ENCODE results near the gene NFILZ.
"Not testable (repeated sequence)": the region's sequence is repeated elsewhere in the genome, so short reads cannot be mapped to it uniquely, and the experiment has no call there.

The NFILZ gene

DNA sequence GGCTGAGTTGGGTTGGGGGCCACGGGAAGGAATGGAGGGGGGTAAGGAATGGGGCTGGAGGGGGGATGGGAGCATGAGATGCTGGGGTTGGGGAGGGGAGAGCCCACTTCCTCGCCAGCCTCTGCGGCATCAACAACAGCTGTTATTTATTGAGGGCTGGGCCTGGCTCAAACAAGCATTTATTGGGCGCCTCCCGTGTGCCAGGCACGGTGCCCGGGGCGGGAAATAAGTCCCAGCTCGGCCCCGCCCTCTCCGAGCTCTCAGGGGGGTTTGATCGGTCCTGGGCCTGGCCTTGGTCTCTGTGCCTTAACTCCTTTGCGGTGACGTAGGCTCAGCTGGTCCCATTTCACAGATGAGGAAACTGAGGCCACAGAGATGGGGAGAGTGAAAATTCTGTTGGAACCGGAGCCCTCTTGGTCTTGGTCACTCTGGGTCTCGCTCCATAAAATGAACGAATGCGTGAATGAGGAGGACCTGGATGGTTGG lies 19.0 kb upstream of the NFILZ start:
- DNase-seq (ENCODE audit: low spot score) = no peak

DNA sequence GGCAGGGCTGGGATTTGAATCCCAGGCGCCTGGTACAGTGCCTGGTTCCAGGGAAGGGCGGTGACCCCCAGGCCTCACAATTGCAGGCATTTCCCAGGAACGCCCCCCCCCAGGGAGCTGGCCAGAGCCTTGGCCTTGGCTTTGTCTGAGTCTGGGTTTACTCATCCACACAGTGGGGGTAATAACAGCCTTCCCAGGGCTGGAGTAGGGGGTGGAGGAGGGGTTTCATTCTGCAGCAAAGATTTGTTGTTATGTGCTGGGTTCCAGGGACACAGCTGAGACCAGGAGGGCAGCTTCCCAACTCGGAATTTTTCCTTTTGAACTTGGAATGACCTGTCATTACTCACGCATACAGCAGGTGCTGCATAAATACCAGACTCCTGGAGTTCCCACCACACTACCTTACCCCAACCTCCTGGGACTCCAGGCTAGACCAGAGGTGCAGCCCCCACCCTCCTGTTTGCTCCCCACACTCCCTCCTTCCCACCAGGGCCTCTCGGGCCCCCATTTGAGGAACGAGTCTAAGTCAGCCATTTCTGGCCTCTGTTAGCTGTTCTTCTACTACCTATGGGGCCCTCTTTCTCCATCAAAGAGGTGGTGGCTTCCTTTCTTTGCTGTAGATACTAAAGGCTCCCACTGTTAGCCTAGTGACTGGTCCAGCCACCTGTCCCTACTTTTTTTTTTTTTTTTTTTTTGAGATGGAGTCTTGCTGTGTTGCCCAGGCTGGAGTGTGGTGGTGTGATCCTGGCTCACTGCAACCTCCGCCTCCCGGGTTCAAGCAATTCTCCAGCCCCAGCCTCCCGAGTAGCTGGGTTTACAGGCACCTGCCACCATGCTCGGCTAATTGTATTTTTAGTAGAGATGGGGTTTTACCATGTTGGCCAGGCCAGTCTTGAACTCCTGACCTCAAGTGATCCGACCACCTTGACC lies 18.3 kb upstream of the NFILZ start:
- peak; percentile 60 for DNase-seq (ENCODE audit: low spot score)

DNA sequence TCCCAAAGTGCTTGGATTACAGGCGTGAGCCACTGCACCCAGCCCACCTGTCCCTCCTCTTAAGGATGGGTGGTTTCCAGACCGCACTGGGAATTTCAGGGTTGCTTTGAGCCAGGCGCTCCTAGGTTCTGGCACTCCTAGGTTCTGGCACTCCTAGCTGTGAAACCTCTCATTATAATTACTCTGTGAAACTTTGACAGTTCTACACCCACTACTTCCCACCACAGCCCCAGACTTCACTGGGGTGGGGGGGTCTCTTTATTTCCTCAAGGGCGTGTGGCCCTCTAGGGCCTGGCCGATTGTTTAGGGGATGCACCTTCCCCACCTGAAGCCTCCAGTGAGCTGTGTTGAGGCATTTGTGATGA lies 17.6 kb upstream of the NFILZ start:
- DNase-seq (ENCODE audit: low spot score) = no peak

DNA sequence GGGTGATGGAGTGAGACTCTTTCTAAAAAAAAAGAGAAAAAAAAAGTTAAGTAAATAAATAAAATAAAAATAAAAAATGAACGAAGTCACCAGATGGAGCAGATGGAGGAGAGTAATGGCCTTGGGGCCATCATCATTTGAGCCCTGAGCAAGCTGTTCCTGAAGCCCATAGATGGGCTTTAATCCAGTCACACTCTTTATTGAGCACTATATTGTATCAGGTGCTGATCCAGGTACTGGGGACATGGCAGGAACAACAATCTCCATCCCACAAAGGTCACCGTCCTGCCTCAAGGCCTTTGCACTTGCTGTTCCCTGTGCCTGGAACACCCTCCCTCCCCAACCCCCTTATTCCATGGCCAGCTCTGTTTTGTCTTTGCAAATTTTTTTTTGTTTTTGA lies 16.0 kb upstream of the NFILZ start:
- DNase-seq (ENCODE audit: low spot score) = no peak

DNA sequence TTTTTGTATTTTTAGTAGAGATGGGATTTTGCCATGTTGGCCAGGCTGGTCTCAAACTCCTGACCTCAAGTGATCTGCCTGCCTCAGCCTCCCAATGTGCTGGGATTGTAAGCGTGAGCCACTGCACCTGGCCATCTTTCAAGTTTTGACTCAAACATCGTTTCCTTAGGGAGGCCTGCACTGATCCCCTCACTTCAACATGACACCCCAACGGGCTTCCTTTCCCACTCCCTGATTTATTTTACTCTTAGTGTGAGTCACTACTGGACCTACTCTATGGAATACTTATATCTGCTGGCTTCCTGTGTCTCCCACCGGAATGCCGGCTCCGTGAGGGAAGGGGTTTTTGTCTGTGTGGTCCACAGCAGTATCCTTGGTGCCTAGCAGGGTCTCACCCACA lies 15.4 kb upstream of the NFILZ start:
- no peak for DNase-seq (ENCODE audit: low spot score)

DNA sequence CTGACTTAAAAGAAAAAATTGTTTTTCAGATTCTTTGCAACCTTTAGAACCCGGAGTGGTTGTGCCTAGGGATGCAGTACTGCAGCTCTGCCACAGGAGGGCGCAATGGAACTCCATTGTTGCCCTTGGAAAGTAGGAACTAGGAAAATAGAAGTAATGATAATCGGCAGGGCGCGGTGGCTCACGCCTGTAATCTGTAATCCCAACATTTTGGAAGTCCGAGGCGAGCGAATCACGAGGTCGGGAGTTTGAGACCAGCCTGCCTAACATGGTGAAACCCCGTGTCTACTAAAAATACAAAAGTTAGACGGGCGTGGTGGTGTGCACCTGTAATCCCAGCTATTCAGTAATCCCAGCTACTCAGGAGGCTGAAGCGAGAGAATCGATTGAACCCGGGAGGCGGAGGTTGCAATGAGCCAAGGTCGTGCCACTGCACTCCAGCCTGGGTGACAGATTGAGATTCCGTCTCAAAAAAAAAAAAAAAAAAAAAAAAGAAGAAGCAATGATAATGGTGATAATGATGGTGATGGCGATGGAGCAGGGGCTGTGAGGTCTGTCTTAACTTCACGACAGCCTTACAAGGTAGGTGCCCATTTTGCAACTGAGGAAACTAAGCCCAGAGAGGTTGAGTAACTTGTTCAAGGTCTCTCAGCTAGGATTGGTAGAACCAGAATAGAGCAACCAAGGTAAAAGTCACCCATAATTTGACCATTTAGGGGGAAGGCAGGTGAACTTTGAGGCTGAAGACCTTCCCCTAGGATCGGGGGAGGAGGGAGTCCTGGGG lies 14.4 kb upstream of the NFILZ start:
- peak; percentile 26 for DNase-seq (ENCODE audit: low spot score)

DNA sequence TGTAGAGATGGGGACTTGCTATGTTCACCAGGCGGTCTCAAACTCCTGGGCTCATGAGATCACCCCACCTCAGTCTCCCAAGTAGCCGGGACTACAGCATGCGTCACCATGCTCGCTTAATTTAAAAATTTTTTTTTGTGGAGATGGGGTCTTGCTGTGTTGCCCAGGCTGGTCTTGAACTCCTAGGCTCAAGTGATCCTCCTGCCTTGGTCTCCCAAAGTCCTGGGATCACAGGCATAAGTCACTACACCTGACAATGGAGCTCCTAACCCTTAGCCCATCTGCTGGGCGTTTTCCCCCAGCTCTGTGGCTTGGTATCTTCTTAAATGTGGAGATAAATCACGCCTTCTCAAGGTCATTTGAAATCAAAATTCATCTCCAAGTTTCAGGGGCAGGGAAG lies 13.6 kb upstream of the NFILZ start:
- DNase-seq (ENCODE audit: low spot score) = no peak

DNA sequence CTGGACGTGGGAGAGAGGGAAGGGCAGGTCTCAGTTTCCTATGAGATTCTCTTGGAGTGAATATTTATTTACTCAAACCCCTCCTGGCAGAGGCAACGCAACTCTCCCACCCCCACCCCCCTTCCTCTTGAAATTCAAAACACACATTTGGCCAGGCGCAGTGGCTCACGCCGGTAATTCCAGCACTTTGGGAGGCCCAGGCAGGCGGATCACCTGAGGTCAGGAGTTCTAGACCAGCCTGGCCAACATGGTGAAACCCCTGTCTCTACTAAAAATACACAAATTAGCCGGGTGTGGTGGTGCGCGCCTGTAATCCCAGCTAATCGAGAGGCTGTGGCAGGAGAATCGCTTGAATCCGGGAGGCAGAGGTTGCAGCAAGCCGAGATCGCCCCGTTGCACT lies 13.1 kb upstream of the NFILZ start:
- not testable (repeated sequence) for DNase-seq (ENCODE audit: low spot score)

DNA sequence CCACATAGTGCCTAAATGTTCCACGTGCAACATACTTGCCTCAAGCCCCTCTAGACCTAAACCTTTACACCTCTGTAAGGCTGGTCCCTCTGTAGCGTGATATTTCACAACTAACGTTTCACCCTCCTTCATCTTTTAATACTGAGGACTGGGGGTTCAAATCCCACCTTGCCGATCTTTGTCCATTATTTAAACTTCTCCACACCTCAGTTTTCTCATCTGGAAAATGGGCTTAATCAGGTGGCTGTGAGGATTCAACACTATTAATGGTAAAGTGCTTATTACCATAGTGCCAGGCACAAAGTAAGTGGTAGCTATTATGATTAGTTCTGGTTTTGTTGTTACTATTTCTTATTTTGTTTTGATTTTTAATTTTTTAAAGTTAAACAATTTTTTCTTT lies 12.4 kb upstream of the NFILZ start:
- no peak for DNase-seq (ENCODE audit: low spot score)

DNA sequence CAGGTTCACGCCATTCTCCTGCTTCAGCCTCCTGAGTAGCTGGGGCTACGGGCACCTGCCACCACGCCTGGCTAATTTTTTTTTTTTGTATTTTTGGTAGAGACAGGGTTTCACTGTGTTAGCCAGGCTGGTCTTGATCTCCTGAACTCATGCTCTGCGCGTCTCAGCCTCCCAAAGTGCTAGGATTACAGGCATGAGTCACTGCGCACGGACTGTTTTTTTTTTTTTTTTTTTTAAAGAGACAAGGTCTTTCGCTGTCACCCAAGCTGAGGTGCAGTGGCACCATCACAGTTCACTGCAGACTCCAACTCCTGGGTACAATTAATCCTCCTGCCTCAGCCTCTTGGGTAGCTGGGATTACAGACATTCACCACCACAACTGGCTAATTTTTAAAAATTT lies 11.7 kb upstream of the NFILZ start:
- DNase-seq (ENCODE audit: low spot score) = no peak

DNA sequence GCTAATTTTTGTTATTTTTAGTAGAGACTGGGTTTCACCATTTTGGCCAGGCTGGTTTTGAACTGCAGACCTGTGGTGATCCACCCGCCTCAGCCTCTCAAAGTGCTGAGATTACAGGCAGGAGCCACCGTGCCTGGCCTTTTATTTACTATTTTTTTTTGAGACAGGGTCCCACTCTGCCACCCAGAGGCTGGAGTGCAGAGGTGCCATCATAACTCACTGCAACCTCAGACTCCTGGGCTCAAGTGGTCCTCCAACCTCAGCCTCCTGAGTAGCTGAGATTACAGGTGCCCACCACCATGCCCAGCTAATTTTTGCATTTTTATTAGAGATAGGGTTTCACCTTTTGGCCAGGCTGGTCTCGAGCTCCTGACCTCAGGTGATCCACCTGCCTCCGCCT lies 7.5 kb upstream of the NFILZ start:
- DNase-seq (ENCODE audit: low spot score) = not testable (repeated sequence)

DNA sequence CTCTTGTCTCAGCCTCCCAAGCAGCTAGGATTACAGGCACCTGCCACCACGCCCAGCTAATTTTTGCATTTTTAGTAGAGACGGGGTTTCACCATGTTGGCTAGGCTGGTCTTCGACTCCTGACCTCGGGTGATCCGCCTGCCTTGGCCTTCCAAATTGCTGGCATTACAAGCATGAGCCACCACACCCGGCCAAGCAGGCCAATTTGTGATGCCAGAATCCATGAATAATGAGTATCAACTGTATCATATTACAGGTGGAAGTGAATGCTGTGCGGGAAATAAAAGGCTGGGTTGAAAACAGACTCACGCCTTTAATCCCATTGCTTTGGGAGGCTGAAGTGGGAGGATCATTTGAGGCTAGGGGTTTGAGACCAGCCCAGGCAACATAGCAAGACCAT lies 3.6 kb upstream of the NFILZ start:
- DNase-seq (ENCODE audit: low spot score) = no peak

DNA sequence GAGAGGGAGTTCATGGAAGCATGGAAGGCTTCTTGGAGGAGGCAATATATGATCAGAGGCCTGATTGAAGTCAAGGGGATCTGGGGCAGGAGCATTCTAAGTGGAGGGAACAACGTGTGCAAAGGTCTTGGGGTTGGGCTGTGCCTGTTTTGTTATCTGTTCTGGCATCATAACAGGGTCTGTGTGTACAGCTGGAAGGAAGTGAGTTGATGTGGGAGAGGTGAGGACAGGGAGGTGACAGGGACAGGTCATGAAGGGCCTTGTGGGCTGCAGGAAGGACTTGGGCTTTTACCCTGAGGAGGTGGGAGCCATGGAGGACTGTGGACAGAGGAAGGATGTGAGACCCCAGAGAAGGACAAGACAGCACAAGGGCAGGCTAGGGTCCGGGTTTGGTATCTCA lies 1.2 kb upstream of the NFILZ start:
- no peak for DNase-seq (ENCODE audit: low spot score)

DNA sequence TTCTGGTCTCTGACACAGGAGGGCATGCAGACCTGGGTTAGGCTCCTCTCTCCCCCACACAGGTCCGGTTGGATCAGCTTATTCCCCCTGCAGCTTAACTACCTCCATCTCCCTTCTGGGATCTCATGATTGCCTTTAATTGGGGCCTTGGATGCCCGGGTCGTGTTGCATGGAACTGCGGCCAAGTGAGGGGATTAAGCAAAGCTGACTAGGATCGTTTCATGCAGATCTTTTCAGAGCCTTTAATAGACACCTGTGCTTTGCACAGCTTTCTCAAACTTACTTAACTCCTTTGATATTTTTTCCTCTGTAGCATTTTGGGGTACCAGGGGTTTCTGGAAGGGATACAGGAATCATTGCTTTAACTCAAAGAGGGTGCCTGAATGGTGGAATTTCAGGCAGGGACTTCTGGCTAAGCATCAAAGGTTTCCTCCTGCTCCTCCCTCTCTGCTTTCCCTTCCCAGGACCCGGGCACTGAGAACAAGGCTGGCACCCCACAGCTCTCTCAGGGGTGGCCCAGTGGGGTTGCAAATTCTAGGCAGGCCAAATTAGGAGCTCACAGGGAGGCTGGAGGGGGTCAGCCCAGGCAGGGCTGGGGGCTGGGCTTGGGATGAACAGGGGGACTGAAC lies 477 bp downstream of the NFILZ start:
- DNase-seq (ENCODE audit: low spot score) = no peak

DNA sequence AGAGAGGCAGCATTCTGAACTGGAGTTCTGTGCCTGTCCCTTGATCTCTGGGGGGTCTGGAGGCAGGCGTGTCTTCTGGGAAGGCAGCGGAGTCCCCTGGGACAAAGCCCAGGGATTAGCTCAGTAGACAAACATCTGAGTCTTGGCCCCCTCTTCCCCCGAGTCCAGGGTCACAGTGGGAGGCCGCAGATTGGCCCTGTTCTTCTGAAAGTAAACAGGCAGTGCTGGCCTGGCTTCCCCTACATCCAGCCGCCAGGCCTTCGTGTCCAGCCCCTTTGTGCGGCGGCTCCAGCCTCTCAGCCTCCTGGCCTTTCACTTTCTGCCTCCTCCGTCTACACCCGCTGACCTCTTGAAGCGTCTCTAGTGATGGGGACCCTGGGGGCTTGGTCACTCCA lies 989 bp downstream of the NFILZ start:
- no peak for DNase-seq (ENCODE audit: low spot score)

DNA sequence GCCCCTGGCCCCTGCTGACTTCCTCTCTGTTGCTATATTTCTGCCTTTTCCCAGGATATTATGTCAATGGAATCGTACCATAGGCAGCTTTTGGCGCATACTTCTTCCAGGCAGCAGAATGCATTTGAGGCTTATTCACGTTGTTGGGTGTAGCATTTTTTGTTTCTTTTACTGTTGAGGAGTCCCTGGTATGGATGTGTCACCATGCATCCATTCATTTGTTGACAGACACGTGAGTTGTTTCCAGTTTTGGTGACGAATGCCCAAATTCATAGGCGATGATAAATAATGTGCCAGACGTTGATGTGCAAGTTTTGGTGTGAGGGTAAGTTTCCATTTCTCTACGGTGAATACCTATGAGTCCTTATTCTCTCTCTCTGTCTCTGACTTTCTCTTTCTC lies 5.0 kb downstream of the NFILZ start:
- DNase-seq (ENCODE audit: low spot score) = no peak

DNA sequence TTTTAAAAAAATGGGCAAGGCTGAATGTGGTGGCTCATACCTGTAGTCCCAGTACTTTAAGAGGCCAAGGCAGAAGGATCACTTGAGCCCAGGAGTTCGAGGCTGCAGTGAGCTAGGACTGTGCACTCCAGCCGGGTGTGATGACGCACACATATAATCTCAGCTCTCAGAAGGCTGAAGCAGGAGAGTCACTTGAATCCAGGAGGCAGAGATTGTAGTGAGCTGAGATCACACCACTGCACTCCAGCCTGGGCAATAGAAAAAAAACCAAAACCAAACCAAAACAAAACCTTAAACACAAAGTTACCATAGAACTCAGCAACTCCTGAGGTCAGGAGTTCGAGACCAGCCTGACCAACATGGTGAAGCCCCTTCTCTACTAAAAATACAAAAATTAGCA lies 6.6 kb downstream of the NFILZ start:
- DNase-seq (ENCODE audit: low spot score) = not testable (repeated sequence)

DNA sequence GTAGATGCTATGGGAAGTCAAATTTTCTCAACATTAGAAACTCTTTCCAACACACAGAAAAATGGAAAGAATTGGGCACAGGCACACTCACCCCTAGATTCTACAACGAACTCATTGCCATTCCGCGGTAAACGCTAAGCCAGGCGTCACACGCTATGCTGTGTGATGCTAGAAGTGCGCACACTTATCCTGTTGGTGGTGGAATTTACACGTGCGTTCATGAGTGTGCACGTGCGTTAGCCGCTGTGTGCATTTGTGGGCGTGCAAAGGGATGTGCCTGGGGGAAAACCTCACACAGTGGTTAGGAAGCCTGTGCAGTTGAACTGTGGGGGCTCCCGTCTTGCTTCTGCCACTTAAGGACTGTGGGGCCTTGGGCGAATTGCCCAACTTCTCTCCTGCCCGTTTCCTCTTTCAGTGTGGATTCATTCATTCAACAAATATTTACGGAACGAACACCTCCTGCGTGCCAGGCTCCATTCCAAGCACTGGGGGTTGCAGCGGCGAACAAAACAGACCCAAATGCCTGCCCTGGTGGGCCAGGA lies 7.7 kb downstream of the NFILZ start:
- DNase-seq (ENCODE audit: low spot score) = no peak

DNA sequence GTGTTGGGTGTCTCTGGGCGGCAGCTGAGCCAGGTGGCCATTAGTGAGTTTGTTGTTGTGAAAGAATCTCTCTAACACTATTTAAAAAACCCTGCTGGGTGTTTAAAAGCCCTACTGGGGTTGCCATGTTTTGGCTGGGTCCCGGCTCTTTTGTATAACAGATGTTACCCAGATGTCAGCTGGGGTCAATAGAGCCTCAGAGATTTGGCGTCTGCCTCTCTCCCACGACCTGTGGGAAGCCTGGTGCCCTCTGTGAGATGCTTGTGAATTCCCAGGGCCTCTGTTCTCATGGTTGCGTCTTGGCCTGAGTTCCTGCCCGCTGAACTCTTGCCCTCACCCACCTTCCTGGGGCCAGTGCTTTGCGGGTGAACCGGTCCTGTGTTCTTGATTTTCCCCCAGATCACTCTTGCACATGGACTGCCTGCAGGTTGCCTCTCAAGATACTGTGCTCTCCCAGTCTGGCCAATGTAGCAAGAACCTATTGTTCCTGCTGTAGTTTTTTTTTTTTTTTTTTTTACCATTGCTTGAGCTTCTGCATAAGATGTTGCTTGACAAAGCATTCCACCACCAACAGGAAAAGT lies 9.5 kb downstream of the NFILZ start:
- no peak for DNase-seq (ENCODE audit: low spot score)

DNA sequence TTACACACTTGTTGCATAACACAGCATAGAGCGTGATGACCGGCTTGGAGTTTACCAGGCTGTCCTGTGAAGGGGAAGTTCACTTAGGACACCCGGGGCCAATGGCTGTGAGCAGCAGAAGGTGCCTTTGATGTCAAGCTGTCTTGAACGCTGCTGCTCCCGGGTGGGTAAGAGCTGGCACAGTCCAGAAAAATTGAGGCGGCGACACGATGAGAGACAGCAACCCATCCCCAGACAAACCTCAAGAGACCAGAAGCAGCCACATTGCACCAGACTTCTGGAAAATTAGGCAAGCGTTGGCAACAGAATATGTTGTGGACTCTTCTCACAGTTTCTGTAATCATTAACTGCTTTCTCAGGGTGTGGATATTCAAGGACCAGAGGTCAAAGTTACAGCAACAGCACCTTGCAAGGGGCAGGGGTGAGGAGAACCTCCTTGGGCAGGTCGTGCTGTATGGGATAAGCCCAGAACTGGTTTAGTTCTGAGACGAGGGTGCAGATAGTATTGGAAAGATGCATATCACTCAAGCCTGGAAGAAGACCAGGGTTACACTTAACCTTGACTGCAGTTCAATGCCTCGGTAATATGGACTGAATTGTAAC lies 10.1 kb downstream of the NFILZ start:
- no peak for DNase-seq (ENCODE audit: low spot score)

DNA sequence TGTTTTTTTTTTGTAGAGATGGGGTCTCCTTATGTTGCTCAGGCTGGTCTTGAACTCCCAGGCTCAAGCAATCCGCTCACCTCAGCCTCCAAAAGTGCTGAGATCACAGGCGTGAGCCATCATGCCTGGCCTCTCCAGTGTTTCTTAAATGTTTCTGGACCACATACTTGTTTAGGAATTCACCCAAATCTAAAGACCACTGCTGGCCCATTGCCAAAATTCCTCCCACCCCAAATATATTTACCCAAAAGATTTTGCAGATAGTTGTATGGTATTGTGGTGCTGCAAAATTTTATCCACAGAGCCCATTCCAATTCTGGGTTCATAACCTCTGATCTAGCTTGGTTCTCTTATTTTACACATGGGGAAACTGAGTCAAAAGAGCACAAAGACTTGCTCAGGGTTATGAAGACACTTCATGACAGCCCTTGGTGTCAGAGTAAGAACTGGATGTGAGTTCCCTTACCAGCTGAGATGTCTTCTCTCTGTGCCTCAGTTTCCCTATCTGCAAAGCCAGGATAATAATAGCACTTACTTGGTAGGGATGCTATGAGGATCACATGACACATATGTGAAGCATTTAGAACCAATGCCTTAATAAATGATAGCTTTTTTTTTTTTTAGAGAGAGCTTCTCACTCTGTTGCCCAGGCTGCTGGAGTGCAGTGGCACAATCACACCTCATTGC lies 10.9 kb downstream of the NFILZ start:
- no peak for DNase-seq (ENCODE audit: low spot score)

Measured in SW480 (cell line).